ENCODE measurements around the gene EHBP1L1. TPM values are rescaled to one million over a fixed set of nuclear protein-coding genes. Genes with fewer than 3 reads are reported as not detected.

Gene EHBP1L1
- total RNA-seq, 1 donor from 2014 or later, result 49.5 TPM

GRCh38 chr11:65546217-65546958 is 29.5 kb upstream of the EHBP1L1 start:
- no peak for DNase-seq

GRCh38 chr11:65547446-65548125 is 28.3 kb upstream of the EHBP1L1 start:
- no peak for DNase-seq

DNA sequence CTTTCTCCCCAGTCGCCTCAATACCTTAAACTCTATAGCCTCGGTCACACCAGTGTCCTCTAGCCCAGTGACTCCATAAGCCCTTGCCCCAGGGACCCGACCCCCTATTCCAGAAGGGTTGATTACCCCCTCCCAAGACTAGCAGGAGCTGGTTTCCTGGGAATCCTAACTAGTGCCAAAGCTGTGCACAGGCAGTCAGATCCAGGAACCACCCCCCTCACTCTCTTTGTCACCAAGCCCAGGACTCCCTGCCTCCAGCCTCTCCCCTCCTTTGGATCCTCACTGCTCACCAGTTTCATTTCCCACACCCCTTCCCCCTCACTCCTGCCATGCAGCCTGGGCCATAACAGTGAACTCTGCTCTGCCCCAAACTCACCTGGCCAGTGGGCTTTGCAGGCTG is 27.5 kb upstream of the EHBP1L1 start:
- DNase-seq, result no peak

- DNase-seq, result no peak
These were observed 26.8 kb upstream of the EHBP1L1 start for GRCh38 chr11:65549096-65549495.

GRCh38 chr11:65551572-65552387 is 24.1 kb upstream of the EHBP1L1 start:
- no peak for DNase-seq

DNA sequence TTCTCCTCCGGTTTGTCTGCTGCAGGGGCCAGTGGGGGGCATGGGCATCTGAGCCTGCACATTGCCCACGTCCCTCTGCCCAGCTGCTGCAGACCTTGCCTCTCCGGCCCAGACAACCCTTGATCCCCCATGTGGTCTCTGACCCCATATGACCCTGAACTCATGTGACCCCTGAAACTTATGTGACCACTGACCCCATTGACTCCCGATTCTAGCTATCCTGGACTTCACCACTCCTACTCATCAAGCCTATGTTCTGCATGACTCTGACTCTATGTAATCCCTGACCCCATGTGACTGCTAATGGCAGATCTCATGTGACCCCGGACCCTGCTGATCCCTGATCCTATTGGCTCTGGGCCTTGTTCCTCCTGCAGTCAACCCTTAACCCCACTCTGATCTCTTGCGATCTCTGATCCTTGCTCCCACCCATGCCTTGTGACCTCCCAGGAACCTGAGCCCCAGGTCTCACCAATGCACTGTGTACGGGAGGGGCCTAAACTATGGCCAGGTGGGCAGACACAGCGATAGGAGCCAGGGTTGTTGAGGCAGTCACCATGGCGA is 23.4 kb upstream of the EHBP1L1 start:
- DNase-seq, result no peak

GRCh38 chr11:65553301-65554001 is 22.4 kb upstream of the EHBP1L1 start:
- no peak for DNase-seq

DNA sequence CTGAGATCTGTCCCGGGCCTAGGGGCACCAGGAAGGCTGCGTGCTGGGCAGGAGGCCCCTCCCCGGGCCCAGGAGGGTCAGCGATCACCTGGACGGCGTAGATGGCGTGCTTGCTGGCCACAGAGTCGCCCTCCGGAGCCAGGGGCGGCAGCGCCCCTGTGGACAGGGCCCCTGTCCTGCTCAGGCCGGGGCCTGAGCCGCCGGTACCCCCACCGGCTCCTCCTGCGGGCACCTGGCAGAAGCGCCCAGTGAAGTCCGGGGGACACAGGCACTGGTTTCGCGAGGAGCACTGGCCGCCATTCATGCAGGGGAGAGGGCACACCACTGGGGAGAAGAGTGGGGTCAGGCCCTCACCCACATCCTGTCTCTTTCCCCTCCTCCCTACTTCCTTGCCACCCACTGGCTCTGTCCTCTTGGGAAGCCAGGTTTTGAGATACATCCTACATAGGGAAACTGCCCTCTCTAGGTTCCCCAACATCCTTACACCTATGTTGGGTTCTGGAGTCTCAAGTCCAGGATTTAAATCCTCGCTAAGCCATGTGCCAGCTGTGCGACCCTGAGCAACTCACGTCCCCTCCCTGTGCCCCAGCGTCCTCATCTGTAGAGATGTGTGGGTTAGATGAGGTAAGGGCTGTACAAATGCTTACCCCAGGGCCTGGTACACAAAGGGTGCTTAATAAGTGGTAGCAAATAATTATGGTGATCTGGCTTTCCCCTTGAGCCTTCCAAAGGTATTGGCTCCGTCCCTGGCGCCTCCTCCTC is 21.6 kb upstream of the EHBP1L1 start:
- no peak for DNase-seq

DNA sequence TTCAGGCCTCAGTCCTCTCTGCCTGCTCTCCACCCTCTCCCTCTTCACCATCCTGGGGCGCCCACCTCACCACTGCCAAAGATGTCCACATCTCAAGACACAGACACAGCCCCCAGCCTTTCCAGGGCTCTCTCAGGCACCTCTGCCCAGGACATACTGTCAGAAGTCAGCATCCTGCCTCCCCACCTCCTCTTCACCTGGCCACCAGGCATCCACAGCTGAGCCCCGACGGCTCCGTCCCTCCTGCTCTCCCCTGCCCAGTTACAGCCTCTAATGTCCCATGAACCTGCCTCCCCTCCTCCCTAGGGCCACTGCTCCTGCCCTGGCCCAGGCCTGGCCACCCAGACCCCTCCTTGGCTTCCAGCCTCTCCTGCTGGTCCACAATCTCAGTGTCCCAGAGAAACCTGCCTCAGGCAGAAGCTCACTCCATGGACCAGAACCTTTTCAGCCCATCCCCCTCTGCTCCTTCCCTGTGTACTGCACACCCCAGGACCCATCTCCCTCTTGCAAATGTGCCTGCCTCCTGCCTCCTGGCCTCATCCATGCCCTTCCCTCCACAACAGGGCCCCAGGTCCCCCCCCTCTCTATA is 20.9 kb upstream of the EHBP1L1 start:
- no peak for DNase-seq

GRCh38 chr11:65555693-65556231 is 20.1 kb upstream of the EHBP1L1 start:
- no peak for DNase-seq

DNA sequence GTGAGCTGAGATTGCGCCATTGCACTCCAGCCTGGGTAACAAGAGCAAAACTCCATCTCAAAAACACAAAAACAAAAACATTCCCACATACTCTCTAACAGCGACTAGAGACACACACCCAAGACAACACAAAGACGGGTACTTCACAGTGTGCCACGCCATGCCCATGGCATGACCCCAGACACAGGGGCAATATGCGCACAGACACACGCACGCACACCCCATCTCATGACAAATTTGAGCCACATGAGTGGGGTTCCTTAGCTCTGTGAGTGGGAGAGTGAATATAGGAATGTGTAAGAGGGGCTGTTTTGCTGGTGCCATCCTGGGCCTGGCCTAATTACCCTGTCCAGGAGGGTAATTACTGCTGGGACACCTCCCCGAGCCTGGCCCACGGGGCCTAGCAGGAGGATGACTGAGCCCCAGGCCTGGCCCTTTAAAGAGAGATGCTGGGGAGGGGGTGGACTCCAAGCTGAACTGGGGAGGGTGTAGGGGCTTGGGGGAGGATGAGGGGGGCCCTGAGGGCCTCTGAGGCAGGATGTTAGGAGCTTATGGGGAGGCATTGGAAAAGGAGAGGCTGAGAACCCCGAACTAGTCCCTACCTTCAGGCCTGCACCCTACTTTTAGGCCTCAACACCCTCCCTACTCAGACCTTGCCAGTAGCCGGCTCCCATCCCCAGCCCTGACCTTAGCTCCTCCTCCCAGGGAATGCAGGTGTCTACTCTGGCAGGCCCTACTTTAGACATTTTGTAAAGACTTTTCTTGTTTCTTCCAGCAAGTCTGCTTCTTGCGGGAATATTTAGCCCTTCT is 19.2 kb upstream of the EHBP1L1 start:
- no peak for DNase-seq

- DNase-seq, result no peak
These were observed 18.4 kb upstream of the EHBP1L1 start for GRCh38 chr11:65557280-65558001.

- DNase-seq, result peak; percentile 66
These were observed 17.6 kb upstream of the EHBP1L1 start, which contains the start of gene LTBP3 for GRCh38 chr11:65558002-65558929. TSS of gene LTBP3 (minus strand) at chr11:65558359. CDS start at chr11:65557959, 400 bp downstream.

DNA sequence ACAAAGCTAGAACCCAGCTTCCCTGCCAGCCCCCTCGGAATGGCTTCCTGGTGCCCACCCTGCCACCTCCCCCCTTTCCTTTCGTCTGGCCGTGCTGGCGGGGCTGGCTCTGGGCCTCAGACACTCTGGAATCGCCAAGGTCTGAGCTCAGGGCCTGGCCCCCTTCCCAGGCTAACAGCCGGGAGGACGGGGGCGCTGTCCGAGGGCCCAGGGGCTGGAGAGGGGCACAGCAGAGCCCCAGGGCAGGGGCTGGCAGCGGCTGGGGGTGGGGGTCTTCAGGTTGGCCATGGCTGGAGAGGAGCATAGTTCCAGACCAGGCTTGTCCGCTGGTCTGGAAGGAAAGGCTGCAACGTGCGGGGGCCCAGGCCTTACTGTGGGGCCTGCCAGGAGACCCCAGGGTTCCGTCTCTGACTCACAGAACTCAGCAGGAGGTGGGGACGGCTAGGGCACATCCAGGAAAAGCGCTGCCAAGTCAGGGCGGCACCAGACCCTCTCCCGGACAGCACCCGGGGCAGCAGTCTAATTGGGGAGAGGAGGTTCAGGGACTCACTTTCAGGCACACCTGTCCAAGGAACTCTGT is 16.8 kb upstream of the EHBP1L1 start:
- no peak for DNase-seq

- no peak for DNase-seq
These were observed 16.3 kb upstream of the EHBP1L1 start for GRCh38 chr11:65559535-65559934.

DNA sequence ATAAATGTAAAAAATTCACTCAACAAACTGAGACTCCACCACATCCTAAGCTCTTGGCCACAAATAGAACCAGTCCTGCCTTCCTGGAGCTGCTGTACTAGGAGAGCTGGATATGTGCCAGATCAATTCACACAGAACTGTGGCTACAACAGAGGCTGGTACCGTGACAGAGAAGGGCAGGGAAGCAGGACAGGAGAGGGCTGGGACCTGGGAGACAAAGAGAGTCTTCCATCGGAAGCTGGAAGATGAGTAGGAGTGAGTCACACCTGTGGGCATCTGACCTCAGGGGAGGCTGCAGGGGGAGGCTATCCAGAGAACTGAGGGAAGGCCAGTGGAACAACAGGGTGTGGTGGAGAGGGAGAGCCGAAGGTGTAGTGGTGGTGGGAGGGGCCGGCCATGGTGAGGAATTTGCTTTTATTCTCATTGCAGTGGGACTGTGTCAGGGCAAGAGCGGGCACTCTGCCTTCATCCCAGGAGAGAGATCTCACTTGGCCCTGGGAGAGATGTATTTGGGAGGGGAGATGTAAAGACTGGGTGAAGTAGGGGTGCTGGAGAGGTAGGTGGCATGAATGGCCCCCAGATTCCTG is 15.8 kb upstream of the EHBP1L1 start:
- DNase-seq, result no peak
